ENCODE measurements around the gene TYRP1.

GRCh38 chr9:12723409-12724028, 30.3 kb downstream of the TYRP1 start:
- no peak for TF ChIP-seq POLR2A (IDR thresholded peaks at IDR 0.05)
- peak in 6 of 7 experiments; percentile 47 to 65 (median 58) for TF ChIP-seq CTCF (IDR thresholded peaks at IDR 0.05)

Data from body of pancreas (tissue), 4 donors.